Stimulated activated naive CD8-positive, alpha-beta T cell treated with anti-CD3 and anti-CD28 coated beads, Interleukin-15, Interleukin-2, amounts not matched to agents 100 U/mL and 50 U/mL, for 24 hours (primary cell): ENCODE data around the gene MYO18B.
A peak's percentile ranks its signal among the peaks of the same experiment; 100 is the strongest.

ENCODE experiments used
- ATAC-seq: fragments of 150-1000 bp; cut with Tn5 transposase; one replicate; pipeline ENCODE4 v1.10.0; 2021
- DNase-seq: peaks from one replicate; pipeline ENCODE4 v3.0.0; 2021

The MYO18B gene

DNA sequence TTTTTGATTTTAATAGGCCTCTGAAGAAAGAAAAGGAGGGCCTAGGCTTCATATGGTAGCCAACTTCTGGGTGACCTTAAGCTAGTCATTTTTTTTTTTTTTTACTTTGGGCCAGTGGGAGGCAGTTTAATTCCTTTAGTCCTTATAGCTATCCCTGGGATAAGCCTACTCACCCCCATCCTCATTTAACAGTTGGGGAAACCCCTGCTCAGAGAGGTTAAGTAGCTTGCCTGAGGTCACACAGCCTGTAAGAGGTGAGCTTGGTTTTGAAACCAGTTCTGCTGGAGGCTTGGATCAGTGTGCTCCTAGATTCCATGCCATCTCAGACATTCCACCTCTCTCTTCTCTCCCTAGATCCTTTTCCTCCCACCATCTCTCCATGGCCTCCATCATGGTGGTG is 86.4 kb downstream of the MYO18B start:
- DNase-seq (no peak), ATAC-seq (no peak)

DNA sequence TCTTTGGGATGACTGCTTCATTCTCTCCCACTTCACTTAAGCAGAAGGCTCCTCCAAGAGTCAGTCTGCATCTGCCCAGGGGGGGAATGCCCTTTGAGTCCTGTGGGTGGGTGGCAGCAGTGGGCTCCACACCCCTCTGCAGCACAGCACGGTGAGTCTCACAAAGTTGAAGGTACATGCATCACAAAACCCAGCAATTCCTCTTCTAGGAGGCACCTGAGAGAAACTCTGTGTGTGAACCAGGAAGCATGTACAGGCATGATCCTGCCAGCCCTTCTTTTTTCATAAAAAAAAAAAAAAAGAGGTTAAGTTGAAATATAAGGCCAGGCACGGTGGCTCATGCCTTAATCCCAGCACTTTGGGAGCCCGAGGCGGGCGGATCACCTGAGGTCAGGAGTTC is 87.2 kb downstream of the MYO18B start:
- no peak for DNase-seq
- ATAC-seq: no peak

DNA sequence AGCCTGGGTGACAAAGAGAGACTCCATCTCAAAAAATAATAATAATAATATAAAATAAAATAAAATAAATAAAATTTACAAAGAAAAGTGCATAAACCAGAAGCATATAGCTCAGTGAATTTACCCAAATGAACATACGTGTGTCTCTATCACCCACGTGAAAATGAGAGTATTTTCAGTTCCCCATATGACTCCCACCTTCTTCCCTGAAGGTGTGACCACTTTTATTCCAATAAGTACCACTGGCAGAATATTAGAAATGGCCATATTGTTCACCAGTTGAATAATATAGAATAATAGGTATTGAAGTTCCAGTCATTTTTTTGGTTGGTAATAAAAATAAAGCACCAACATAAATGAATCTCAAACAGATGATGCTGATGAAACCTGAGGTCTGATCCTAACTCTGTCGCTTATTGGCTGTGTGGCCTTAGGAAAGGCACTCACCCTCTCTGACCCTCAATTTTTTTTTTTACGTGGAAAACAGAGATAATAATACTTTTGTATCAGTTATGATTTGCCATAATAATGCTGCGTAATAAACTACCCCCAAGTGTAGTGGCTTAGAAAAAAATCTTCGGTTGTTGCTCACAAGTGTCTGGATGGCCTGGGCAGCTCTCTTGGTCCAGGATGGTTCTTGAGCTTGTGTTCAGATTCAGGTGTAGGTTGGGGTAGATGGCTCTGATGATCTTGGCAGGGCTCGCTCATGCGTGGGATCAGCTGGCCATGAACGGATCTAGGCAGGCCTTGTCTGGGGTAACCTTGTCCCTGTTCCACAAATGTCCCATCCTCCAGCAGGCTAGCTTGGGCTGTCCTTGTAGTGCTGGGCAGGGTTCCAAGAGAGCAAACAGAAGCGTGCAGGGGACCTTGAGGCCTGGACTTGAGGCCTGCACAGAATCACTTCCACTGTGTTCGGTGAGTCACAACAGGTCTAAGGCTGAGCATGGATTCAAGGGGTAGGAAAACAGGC is 88.1 kb downstream of the MYO18B start:
- DNase-seq: no peak
- ATAC-seq: no peak

DNA sequence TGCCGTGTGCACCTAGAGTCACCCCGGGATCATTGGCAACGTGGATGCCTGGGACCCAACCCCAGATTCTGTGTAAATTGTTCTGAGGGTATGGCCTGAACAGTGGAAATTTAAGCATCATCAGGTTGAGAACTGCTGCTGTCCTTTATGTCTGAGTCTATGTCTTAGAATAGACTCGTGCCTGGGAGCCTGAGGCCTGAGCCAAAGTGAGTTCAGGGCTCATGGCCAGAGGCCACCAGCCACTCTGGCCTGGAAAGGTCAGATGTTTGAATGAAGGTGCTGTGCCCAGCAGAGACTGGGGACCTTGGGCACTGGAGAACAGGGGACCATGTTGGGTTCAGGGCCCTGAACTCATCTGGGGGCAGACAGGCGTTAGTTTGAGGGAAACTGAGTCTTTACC is 91.1 kb downstream of the MYO18B start:
- ATAC-seq: no peak

DNA sequence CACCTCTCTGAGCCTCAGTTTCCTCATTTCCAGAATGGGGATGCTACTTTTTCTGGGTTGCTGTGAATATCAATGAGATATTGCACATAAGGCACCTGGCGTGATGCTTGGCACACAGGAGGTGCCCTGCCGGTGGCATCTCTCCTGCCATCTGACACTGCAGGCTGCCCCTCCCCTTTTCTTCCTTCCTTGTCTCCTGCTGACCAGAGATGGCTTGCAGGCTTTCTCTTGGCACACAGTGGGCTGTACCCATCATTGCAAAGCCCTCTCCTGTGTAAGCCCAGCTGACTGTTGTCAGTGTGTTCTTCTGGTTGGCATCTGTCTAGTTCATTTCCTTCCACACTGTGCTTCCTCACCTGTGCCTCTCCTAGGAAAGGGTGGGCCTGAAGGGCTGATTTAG is 91.7 kb downstream of the MYO18B start:
- no peak for ATAC-seq
- DNase-seq: no peak

More for the DNA sequence above, 91.1 kb downstream of the MYO18B start:
- no peak for DNase-seq

DNA sequence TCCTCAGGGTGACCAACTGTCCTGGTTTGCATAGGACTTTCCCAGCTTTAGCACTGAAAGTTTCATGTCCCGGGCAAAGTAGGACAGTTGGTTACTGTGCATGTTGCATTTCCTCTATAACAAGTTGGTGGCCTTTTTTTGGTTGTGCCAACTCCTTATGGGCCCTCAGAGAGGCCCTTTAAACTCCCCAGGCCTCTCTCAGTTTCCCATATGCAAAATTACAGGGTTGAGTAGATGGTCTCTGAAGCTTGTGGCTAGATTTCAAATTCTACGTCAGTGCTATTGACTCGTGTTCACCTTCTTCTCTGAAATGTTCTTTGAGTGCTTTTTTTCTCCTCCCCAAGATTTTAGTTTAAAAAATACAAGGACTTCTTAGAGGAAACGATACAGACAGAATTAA is 92.5 kb downstream of the MYO18B start:
- DNase-seq (no peak), ATAC-seq (no peak)

DNA sequence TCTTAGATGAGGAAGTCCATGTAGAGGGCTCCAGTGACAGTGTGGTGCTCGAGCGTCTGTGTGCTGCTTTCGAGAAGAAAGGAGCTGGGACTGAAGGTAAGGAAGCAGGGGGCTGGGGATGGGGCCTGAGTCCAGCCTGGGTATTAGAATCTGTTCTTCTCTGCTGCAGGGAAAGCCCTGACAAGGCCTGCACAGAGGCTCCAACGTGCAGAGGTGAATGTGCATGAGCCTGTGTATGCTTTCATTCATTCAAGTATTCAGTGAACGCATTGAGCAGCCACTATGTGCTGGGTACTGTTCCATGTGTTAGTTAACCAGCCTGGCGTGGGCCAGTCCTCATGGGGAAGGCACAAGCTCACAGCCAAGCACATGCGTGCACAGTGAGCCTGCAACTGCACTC is 93.4 kb downstream of the MYO18B start:
- DNase-seq (no peak), ATAC-seq (no peak)

DNA sequence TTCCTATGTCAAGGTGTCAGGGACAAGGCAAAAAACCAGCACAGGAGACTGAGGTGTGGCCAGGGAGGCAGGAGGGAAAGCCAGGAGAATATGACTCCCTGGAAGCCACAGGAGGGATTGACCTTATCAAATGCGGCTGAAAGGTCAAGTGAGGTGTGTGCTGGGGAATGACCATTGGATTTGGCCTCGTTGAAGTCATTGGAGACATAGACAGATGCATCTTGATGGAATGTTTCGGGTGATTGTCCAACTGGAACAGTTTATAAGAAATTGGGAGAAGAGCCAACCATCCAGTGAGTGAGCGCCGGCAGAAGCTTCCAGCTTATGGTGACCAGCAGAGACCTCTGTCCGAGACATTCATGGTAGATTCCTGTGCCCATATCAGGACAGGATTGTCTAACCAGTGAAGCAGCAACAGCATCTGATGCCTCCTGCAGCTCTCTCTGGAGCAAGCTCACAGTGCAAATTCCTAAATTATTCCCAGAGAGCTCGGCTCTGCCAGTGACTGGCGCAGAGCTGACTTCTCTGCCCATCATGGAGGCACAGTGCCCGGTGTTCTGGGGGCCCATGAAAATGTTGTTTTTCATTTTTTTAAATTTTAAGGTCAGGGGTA is 95.4 kb downstream of the MYO18B start:
- no peak for DNase-seq
- ATAC-seq: no peak

DNA sequence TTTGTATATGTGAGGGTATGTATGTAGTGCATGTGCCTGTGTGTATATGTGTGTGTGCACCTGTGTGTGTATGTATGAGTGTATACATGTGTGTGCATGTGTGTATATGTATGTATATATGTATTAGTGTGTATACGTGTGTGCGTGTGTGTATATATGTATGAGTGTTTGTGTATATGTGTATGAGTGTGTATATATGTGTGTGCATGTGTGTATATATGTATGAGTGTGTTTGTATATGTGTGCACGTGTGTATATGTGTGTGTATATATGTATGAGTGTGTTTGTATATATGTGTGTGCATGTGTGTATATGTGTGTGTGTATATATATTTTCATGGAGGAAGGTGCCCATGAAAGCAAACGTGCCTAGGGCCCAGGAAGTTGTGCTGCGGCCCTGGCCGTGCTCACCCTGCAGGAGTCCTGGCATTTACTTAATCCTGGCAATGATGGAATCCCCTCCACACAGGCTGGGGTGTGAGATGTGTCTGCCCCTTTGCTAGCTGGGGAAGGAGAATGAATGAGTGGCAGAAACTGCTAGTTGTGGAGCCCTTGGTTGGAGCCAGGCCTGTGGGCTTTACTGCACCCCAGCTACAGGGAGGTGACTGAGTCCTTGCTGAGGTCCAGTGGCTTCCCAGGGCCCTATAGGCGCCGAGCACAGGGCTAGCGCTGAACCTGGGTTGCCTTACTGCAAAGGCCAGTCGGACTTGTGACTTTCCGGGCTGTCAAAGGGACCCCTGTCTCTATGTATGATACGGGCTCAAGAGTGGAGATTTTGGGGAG is 97.2 kb downstream of the MYO18B start:
- no peak for DNase-seq
- no peak for ATAC-seq

DNA sequence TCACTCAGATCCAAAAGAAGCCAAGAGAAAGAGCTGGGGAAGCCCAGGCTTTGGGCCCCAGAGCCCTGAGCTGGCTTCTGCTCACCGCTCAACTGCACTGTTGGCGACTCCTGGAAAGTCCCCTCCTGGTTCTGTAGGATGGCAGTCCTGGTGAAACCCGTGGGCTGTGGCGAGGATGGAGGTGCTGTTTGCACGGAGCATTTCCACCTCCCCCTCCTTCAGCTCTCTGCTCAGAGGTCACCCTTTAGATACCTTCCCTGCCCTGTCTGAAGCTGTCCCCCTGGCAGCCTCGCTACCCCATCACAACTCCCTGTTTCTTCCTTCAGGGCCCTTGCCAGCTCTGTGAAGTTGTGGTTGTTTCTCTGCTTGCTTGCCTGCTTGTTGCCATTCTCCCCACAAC is 97.8 kb downstream of the MYO18B start:
- DNase-seq: no peak
- ATAC-seq: no peak

DNA sequence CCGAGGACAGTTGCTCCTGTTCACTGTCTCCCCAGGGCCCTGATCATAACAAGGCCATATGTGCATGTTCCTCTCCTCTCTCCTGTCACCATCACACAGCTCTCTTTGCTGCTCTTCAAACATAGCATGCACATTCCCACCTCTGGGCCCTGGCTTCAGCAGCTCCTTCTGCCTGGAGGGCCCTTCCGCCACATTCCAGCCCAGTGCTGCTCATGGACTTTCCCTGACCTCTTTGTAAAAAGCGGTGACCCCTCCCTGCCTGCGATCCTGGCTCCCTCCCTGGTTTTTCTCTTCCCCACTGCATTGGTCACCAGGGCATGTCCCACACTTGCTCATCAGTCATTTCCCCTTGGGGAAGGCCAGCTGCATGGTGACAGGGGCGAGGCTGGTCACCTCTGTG is 98.2 kb downstream of the MYO18B start:
- DNase-seq (no peak), ATAC-seq (no peak)

DNA sequence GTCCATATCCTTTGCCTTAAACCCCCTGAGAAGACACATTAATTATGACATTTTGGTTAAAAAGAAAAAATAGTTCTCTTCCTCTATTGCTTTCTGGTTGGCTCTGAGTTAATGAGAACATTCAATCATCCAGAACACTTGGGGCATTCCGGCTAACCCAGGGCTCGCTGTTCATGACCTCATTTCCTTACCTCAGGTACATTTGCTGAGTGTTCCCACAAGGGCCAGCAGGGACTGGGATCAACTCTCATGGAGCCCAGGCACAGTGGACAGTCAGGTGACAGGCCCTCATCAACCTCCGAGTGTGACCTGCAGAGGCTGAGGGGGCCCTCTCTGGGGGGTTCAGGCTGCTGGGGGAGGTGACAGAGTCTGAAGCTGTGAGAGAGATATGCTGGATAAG is 98.9 kb downstream of the MYO18B start:
- ATAC-seq (no peak), DNase-seq (no peak)

DNA sequence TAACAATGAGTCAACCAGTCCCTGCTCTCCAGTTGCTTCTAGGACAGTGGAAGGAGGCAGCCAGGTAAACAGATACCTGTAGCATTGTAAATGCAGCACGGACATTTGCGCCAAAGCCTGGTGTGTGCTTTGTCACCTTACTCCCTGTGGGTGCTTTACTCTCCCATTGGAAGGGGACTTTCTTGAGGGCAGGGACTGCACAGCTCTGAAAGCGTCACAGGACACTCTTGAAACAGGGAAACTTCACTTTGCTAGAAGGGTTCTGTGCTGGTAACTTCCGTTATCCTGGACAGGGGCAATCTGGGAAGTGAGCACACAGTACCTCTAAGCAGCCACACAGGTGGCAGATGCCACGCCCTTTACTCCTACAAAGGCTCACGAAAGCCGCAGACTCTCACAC is 99.8 kb downstream of the MYO18B start:
- ATAC-seq (no peak), DNase-seq (no peak)

DNA sequence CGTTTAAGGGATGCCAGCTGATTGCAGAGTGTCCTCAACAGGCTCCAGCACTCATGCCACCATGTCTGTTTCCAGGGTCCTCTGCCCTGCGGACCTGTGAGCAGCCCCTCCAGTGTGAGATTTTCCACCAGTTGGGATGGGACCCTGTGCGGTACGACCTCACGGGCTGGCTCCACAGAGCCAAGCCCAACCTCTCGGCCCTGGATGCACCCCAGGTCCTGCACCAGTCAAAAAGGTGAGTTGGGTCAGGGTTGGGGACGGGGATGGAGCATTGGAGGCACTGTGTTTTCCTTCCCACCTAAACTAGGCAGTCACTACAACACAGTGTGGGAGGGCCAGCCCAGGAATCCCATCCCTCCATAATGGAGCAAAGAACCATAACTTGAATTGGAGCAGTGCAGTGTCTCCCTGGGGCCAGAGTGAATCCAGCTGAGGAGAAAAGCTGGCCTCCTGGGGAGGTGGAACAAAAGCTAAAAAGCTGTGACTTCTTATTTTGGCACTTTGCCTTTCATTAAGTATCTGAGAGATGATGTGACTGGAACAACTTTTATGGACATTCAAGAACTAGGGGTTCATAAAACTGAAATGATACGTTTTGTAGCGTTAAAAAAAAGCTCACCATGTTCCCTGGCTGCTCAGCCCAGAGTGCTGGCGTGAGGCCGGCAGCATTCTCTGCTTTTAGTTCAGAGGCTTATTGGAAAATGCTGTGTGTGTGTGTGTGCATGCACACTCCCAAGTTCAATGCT is 101.8 kb downstream of the MYO18B start:
- ATAC-seq (no peak), DNase-seq (no peak)

DNA sequence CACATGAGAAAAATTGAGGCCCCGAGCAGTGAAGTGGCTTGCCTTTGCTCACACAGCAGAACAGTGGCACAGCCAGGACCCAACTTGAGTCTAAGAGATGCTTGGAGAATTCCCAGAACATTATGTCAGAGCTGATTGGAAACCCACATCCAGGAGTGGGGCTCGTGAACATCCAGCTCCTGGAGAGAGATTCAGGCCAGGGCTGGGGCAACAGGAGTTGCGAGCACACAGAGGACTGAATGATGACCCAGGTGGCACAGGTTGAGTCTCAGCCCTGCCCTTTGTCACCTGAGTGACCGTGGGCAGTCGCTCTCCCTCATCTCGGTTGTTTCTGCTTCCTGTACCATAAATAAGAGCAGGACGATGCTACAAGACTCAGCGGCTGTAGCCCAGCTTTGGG is 102.6 kb downstream of the MYO18B start:
- ATAC-seq: no peak

DNA sequence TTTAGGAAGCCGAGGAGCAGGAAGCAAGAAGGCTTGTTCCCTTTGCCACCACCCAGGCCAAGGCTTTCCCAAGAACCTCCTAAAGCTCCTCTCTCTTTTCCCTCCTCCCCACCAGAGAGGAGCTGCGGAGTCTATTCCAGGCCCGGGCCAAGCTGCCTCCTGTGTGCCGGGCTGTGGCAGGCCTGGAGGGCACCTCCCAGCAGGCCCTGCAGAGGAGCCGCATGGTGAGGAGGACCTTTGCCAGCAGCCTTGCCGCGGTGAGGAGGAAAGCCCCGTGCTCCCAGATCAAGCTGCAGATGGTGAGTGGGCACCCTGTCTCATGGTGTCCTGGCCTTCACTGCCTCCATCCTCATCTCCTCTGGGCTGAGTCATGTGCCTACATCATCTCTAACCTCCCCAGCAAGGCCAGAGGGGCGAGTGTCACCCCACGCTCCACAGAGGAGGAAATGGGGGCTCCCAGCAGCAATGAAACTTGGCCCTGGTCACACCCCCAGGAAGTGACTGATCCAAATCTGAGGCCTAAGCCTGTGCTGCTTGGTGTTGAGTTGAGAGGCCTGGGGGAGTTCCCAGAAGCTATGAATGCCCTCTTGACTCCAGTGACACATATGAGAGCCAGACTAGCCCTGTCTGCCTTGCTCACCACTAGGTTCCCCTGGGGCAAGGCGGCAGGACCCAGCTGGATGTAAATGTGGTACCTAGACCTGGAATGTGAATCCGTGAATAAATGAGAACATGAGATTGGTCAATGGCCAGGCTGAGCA is 104.2 kb downstream of the MYO18B start:
- DNase-seq (peak; percentile 7), ATAC-seq (peak; percentile 82)

More for the DNA sequence above, 102.6 kb downstream of the MYO18B start:
- DNase-seq: no peak

DNA sequence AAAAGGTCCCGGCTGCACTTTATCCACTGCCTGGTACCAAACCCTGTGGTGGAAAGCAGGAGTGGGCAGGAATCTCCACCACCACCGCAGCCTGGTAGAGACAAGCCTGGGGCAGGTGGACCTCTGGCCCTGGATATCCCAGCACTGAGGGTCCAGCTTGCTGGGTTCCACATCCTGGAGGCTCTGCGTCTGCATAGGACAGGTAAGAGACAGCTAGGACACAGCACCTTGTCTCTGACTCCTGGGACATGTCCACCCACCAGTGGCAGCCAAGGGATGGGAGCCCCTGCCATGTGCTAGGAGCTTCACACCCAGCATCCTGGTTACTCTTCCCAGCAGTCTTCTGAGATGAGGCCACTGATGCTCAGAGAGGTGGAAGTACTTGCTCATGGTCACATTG is 105.5 kb downstream of the MYO18B start:
- ATAC-seq: no peak
- no peak for DNase-seq

DNA sequence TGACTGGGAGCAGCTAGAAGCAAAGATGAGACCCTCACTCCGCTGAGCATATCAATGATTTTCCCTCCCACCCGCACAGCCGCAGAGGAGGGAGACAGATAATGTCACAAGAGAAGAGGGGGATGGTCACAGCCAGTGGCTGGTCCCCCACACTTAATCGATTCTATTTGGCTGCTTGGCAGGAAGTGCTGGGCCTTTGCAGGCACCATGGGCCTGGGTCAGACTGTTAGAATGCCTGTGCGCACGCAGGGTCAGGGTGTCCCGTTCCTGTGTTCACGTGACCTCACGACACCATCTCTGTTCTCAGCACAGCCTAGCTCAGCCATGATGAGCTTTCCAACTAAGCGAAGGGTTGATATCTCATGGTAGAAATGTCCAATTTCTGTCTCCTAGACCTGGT is 107.0 kb downstream of the MYO18B start:
- no peak for DNase-seq
- no peak for ATAC-seq

DNA sequence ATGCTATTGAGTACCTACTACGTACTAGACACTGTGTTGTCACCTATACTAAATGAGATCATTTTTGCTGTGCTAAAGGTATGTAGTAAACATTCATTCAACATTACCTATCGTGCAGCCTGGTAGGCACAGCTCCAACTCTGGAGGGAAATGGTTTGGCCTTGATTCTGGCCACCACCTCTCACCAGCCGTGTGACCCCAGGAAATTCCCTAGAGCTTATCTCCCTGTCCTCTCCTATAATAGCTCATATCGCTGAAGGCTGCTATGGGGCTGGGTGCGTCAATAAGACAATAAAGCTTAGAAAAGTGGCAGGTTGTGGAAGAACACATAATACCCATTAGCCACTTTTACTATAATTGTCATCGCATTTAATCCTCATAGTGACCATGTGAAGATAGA is 107.5 kb downstream of the MYO18B start:
- DNase-seq (no peak), ATAC-seq (no peak)

DNA sequence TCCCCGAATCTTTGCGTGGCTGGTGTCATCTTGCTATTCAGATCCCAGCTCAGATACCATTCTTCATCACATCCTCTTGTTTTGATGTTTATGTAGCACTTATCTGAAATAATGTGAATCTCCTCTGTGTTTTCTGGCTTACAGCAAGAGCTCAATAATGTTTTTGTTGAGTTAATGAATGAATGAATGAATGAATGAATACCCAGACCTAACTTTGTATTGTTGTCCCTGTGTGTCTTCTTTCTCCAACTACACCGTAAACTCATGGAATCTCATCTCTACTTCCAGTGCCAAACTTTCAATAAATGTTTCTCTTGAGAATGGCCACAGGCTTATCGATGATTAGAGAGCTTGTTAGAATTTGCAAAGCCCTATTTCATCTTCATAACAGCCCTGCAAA is 110.2 kb downstream of the MYO18B start:
- ATAC-seq: no peak
- no peak for DNase-seq

DNA sequence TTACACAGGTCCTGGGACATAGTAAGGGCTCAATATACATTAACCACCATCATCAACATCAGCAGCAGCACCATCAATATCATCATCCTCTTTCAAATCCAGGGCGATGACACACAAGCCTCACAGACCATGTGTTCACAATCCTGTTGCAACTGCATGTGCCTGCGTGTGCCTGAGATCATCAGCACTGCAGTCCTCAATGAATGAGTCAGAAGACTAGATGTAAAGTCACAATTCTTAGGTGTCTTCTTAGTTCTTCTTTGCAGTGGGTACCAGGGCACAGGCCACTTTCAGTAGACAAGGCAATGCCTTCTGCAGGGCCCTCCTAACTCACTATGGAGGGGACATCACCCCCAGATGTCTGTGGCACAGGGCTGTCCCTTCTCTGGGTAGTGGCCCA is 111.1 kb downstream of the MYO18B start:
- DNase-seq: no peak
- no peak for ATAC-seq
